ENCODE data around the gene MYOM1.

Gene MYOM1

GRCh38 chr18:3154214-3154613 lies 65.6 kb downstream of the MYOM1 start:
- H3K4me3 ChIP-seq (ENCODE audit: control insufficient read depth, low read depth, low read length), result no peak overlapping the region
- no peak for DNase-seq (ENCODE audit: low read depth)
- no peak for TF ChIP-seq CTCF (IDR thresholded peaks at IDR 0.05; ENCODE audit: control insufficient read depth, insufficient read depth, low read depth, low read length, missing control alignments)

- TF ChIP-seq CTCF (IDR thresholded peaks at IDR 0.05; ENCODE audit: control insufficient read depth, insufficient read depth, low read depth, low read length, missing control alignments), result no peak
- no peak overlapping the region for H3K4me3 ChIP-seq (ENCODE audit: control insufficient read depth, low read depth, low read length)
- DNase-seq (ENCODE audit: low read depth), result no peak
Observed at GRCh38 chr18:3153107-3153704, 66.6 kb downstream of the MYOM1 start.

GRCh38 chr18:3152294-3152693 lies 67.5 kb downstream of the MYOM1 start:
- H3K4me3 ChIP-seq (ENCODE audit: control insufficient read depth, low read depth, low read length), result no peak overlapping the region
- TF ChIP-seq CTCF (IDR thresholded peaks at IDR 0.05; ENCODE audit: control insufficient read depth, insufficient read depth, low read depth, low read length, missing control alignments), result no peak
- DNase-seq (ENCODE audit: low read depth), result no peak

- DNase-seq (ENCODE audit: low read depth), result peak; percentile 1
- TF ChIP-seq CTCF (IDR thresholded peaks at IDR 0.05; ENCODE audit: control insufficient read depth, insufficient read depth, low read depth, low read length, missing control alignments), result peak; percentile 69
Observed at GRCh38 chr18:3151399-3152264, 68.1 kb downstream of the MYOM1 start.

GRCh38 chr18:3150688-3151087 lies 69.1 kb downstream of the MYOM1 start:
- DNase-seq (ENCODE audit: low read depth), result no peak
- no peak overlapping the region for H3K4me3 ChIP-seq (ENCODE audit: control insufficient read depth, low read depth, low read length)
- no peak for TF ChIP-seq CTCF (IDR thresholded peaks at IDR 0.05; ENCODE audit: control insufficient read depth, insufficient read depth, low read depth, low read length, missing control alignments)

More at GRCh38 chr18:3151399-3152264, 68.1 kb downstream of the MYOM1 start:
- H3K4me3 ChIP-seq (ENCODE audit: control insufficient read depth, low read depth, low read length), result no peak overlapping the region

- no peak for DNase-seq (ENCODE audit: low read depth)
Observed at GRCh38 chr18:3150274-3150673, 69.5 kb downstream of the MYOM1 start.

More at GRCh38 chr18:3150274-3150673, 69.5 kb downstream of the MYOM1 start:
- TF ChIP-seq CTCF (IDR thresholded peaks at IDR 0.05; ENCODE audit: control insufficient read depth, insufficient read depth, low read depth, low read length, missing control alignments), result no peak
- no peak overlapping the region for H3K4me3 ChIP-seq (ENCODE audit: control insufficient read depth, low read depth, low read length)

All from AG09309 (cell line).